ENCODE measurements around the gene COL4A6.

Gene COL4A6

DNA sequence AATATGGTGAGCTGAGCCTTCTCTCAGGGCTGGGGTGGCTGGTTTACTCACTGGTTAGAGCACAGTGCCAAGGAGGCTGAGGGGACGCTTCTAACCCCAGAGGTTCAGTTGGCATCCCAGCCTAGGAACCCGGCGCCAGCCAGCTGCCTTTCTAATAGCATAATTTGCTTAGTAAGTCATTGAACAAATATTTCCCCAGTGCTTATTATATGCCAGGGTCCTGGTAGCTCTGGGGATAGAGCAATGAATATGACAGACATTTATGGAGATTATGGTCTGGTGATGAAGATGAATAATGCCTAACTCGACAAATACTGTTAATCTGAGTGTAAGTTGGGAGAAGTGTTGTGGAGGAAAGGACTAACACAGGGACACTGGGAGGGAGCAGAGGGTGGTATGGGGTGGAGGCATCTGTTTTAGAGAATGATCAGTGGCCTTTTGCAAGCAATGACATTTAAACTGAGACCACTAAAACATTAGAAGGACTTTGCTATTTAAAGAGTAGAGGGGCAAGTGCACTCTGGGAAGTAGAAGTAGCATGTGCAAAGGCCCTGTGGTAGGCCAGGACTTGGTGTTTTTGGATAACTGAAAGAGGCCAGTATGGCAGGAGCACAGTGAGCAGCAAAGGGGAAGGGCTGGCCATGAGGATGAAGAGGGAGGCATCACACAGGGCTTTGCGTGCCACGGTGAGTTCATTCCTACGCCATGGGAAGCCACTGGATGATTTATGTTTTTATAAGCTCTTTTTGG lies 274.7 kb downstream of the COL4A6 start:
- no peak overlapping the region for H3K9ac ChIP-seq (ENCODE audit: low read length)
- H3K27ac ChIP-seq (ENCODE audit: low read depth, low read length, poor library complexity, severe bottlenecking): no peak overlapping the region
- H3K4me2 ChIP-seq (ENCODE audit: low read length): no peak overlapping the region
- H3K79me2 ChIP-seq (ENCODE audit: insufficient read depth, low read length): no peaks in the 10 kb centered on the region
- TF ChIP-seq CTCF (IDR thresholded peaks at IDR 0.05; ENCODE audit: low read length): no peak
- TF ChIP-seq EZH2 (IDR thresholded peaks at IDR 0.05; ENCODE audit: borderline replicate concordance, low read length): no peak
- H3K27me3 ChIP-seq (ENCODE audit: insufficient read depth, low read length): no peaks in the 10 kb centered on the region
- no peaks in the 10 kb centered on the region for H3F3A ChIP-seq (ENCODE audit: insufficient read depth, low read length)
- H3K4me1 ChIP-seq (ENCODE audit: insufficient read depth, low read length, severe bottlenecking): no peaks in the 10 kb centered on the region
- H3K4me3 ChIP-seq (ENCODE audit: low read depth, low read length, poor library complexity, severe bottlenecking): no peak overlapping the region
- no peaks in the 10 kb centered on the region for H3K36me3 ChIP-seq (ENCODE audit: insufficient read depth, low read length)
- no peak overlapping the region for H2AFZ ChIP-seq (ENCODE audit: low read length)
- no peaks in the 10 kb centered on the region for H3K9me2 ChIP-seq (ENCODE audit: low read depth, low read length)
- H3K9me3 ChIP-seq (ENCODE audit: low read length): no peaks in the 10 kb centered on the region
- H4K20me1 ChIP-seq (ENCODE audit: insufficient read depth, low read length): no peaks in the 10 kb centered on the region

GRCh38 chrX:108162265-108162664 lies 276.0 kb downstream of the COL4A6 start:
- Histone ChIP-seq H3K27me3 (ENCODE audit: insufficient read depth, low read length) (no peaks in the 10 kb centered on the region), H3F3A (ENCODE audit: insufficient read depth, low read length) (no peaks in the 10 kb centered on the region), H2AFZ (ENCODE audit: low read length) (no peak overlapping the region), H3K9me2 (ENCODE audit: low read depth, low read length) (no peaks in the 10 kb centered on the region), H3K4me1 (ENCODE audit: insufficient read depth, low read length, severe bottlenecking) (no peaks in the 10 kb centered on the region), H3K79me2 (ENCODE audit: insufficient read depth, low read length) (no peaks in the 10 kb centered on the region), H3K27ac (ENCODE audit: low read depth, low read length, poor library complexity, severe bottlenecking) (no peak overlapping the region), H3K9ac (ENCODE audit: low read length) (no peak overlapping the region), H3K4me3 (ENCODE audit: low read depth, low read length, poor library complexity, severe bottlenecking) (no peak overlapping the region), H3K9me3 (ENCODE audit: low read length) (no peaks in the 10 kb centered on the region), H3K36me3 (ENCODE audit: insufficient read depth, low read length) (no peaks in the 10 kb centered on the region), H4K20me1 (ENCODE audit: insufficient read depth, low read length) (no peaks in the 10 kb centered on the region), H3K4me2 (ENCODE audit: low read length) (no peak overlapping the region)
- TF ChIP-seq CTCF (IDR thresholded peaks at IDR 0.05; ENCODE audit: low read length) (no peak), EZH2 (IDR thresholded peaks at IDR 0.05; ENCODE audit: borderline replicate concordance, low read length) (no peak)

DNA sequence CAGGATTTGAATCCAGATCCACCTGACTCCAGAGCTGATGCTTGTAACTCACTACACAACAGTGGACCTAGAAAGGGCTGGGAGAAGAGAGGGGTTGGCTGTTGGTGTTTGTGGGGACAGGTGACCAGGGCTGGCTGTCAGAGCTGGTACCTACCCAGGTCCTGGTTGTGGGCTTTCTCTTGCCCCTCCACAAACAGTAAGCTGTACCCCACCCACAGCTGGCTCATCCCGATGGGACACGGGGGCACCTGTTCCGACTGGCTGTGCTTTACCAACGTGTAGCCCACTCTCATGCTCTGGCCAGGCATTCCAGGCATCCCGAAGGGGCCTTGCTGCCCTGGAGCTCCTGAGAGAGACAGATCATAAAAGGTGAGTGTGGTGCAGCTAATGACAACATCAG lies 277.9 kb downstream of the COL4A6 start:
- no peak for TF ChIP-seq EZH2 (IDR thresholded peaks at IDR 0.05; ENCODE audit: borderline replicate concordance, low read length)
- TF ChIP-seq CTCF (IDR thresholded peaks at IDR 0.05; ENCODE audit: low read length): no peak

More for the DNA sequence above, 277.9 kb downstream of the COL4A6 start:
- no peaks in the 10 kb centered on the region for H3F3A ChIP-seq (ENCODE audit: insufficient read depth, low read length)
- H3K9me3 ChIP-seq (ENCODE audit: low read length): no peaks in the 10 kb centered on the region
- H4K20me1 ChIP-seq (ENCODE audit: insufficient read depth, low read length): no peaks in the 10 kb centered on the region
- H3K9me2 ChIP-seq (ENCODE audit: low read depth, low read length): no peaks in the 10 kb centered on the region
- no peak overlapping the region for H2AFZ ChIP-seq (ENCODE audit: low read length)
- no peak overlapping the region for H3K4me2 ChIP-seq (ENCODE audit: low read length)
- H3K27me3 ChIP-seq (ENCODE audit: insufficient read depth, low read length): no peaks in the 10 kb centered on the region
- no peak overlapping the region for H3K27ac ChIP-seq (ENCODE audit: low read depth, low read length, poor library complexity, severe bottlenecking)
- no peaks in the 10 kb centered on the region for H3K4me1 ChIP-seq (ENCODE audit: insufficient read depth, low read length, severe bottlenecking)
- H3K9ac ChIP-seq (ENCODE audit: low read length): no peak overlapping the region
- H3K36me3 ChIP-seq (ENCODE audit: insufficient read depth, low read length): no peaks in the 10 kb centered on the region
- no peak overlapping the region for H3K4me3 ChIP-seq (ENCODE audit: low read depth, low read length, poor library complexity, severe bottlenecking)
- no peaks in the 10 kb centered on the region for H3K79me2 ChIP-seq (ENCODE audit: insufficient read depth, low read length)

Data from OCI-LY1 (cell line).